Activated naive CD4-positive, alpha-beta T cell treated with anti-CD3 and anti-CD28 coated beads for 36 hours (primary cell): Measurements from ENCODE around the gene KRT84. TPM values are rescaled to one million over a fixed set of nuclear protein-coding genes. Genes with fewer than 3 reads are reported as not detected.

Experiments
- CTCF ChIA-PET: fragments of 350-600 bp; sonication (Branson Sonifier 250); formaldehyde crosslinking; loops from one replicate; lab custom pipeline; 2021; ENCODE audit warnings: antibody characterized with exemption; lab: Charles Lee
- DNase-seq: peaks from one replicate; pipeline ENCODE4 v3.0.0-alpha.2; 2020
- H3K27ac Mint-ChIP-seq: one replicate; pipeline ENCODE4 v1.8.0; 2021; ENCODE audit warnings: mild to moderate bottlenecking, mixed read lengths
- H3K27me3 Mint-ChIP-seq: one replicate; pipeline ENCODE4 v1.8.0; 2021; ENCODE audit warnings: low read depth, mixed read lengths
- H3K36me3 Mint-ChIP-seq: one replicate; pipeline ENCODE4 v1.8.0; 2021; ENCODE audit warnings: low read depth, mixed read lengths
- H3K4me1 Mint-ChIP-seq: one replicate; pipeline ENCODE4 v1.8.0; 2021; ENCODE audit warnings: low read depth, mixed read lengths
- H3K4me3 Mint-ChIP-seq: one replicate; pipeline ENCODE4 v1.8.0; 2021; ENCODE audit warnings: mild to moderate bottlenecking, moderate library complexity, mixed read lengths
- H3K9me3 Mint-ChIP-seq: one replicate; pipeline ENCODE4 v1.8.0; 2021; ENCODE audit warnings: mixed read lengths
- intact Hi-C: fragments of 100-400 bp; cut with micrococcal nuclease; formaldehyde crosslinking; loops from one replicate; pipeline ENCODE4 v1.15.1; 2023
- total RNA-seq, 2 experiments: library from RNA; stranded (reverse); gene quantifications; one replicate each; pipeline ENCODE4 v1.2.3, GENCODE V29; 2021

Gene KRT84
- total RNA-seq, 2 experiments from 2014 or later, result not detected

- intact Hi-C loops, result loop anchor here (10.0 kb wide), 3 partner anchors 127 to 597 kb away; no protein-coding TSS in a partner anchor
- H3K36me3 Mint-ChIP-seq, result no peaks in the 10 kb centered on the region
- H3K27ac Mint-ChIP-seq, result no peak overlapping the region
- peaks cover 5% of the 10 kb centered on the region for H3K4me1 Mint-ChIP-seq
- no peak for DNase-seq
- no peaks in the 10 kb centered on the region for H3K27me3 Mint-ChIP-seq
- CTCF ChIA-PET, result no interaction called here
- no peaks in the 10 kb centered on the region for H3K9me3 Mint-ChIP-seq
- H3K4me3 Mint-ChIP-seq, result no peak overlapping the region
Observed at GRCh38 chr12:52378091-52378490, 7.4 kb downstream of the KRT84 start.

- Mint-ChIP-seq H3K27ac (no peak overlapping the region), H3K36me3 (no peaks in the 10 kb centered on the region), H3K4me1 (no peaks in the 10 kb centered on the region), H3K4me3 (no peak overlapping the region), H3K9me3 (no peaks in the 10 kb centered on the region), H3K27me3 (no peaks in the 10 kb centered on the region)
- CTCF ChIA-PET, result no interaction called here
- intact Hi-C loops, result loop anchor here (10.0 kb wide), 3 partner anchors 128 to 598 kb away; no protein-coding TSS in a partner anchor
- no peak for DNase-seq
Observed at GRCh38 chr12:52377266-52377665, 8.2 kb downstream of the KRT84 start.

GRCh38 chr12:52372216-52373154 is 13.0 kb downstream of the KRT84 start:
- peak; percentile 77 for DNase-seq
- CTCF ChIA-PET, result interaction anchor here (0.6 to 4.0 kb wide), 24 partner anchors 8 to 608 kb away, joined by 3 to 29 read pairs (median 4); partner anchors contain the start of gene KRT84
- Mint-ChIP-seq H3K27ac (no peak overlapping the region), H3K4me1 (no peaks in the 10 kb centered on the region), H3K36me3 (no peaks in the 10 kb centered on the region), H3K9me3 (no peaks in the 10 kb centered on the region), H3K4me3 (no peak overlapping the region), H3K27me3 (no peaks in the 10 kb centered on the region)
- intact Hi-C loops, result loop anchor here (2.0 to 10.0 kb wide), 6 partner anchors 132 to 602 kb away; no protein-coding TSS in a partner anchor

GRCh38 chr12:52371716-52372115 is 13.7 kb downstream of the KRT84 start:
- DNase-seq, result no peak
- H3K27me3 Mint-ChIP-seq, result no peaks in the 10 kb centered on the region
- intact Hi-C loops, result loop anchor here (2.0 to 10.0 kb wide), 6 partner anchors 133 to 603 kb away; no protein-coding TSS in a partner anchor
- H3K36me3 Mint-ChIP-seq, result no peaks in the 10 kb centered on the region
- H3K9me3 Mint-ChIP-seq, result no peaks in the 10 kb centered on the region
- H3K4me3 Mint-ChIP-seq, result no peak overlapping the region
- CTCF ChIA-PET, result interaction anchor here (1.0 to 4.0 kb wide), 7 partner anchors 8 to 508 kb away, joined by 3 to 29 read pairs (median 4); no protein-coding TSS in a partner anchor
- H3K4me1 Mint-ChIP-seq, result no peaks in the 10 kb centered on the region
- no peak overlapping the region for H3K27ac Mint-ChIP-seq

GRCh38 chr12:52370926-52371608 is 14.4 kb downstream of the KRT84 start:
- H3K4me1 Mint-ChIP-seq, result no peaks in the 10 kb centered on the region
- no peaks in the 10 kb centered on the region for H3K9me3 Mint-ChIP-seq
- H3K27ac Mint-ChIP-seq, result no peak overlapping the region
- no peak overlapping the region for H3K4me3 Mint-ChIP-seq
- no peaks in the 10 kb centered on the region for H3K27me3 Mint-ChIP-seq
- CTCF ChIA-PET, result interaction anchor here (0.6 to 1.7 kb wide), 3 partner anchors 7 to 510 kb away, joined by 3 to 6 read pairs (median 4); no protein-coding TSS in a partner anchor
- no peaks in the 10 kb centered on the region for H3K36me3 Mint-ChIP-seq
- DNase-seq, result no peak
- intact Hi-C loops, result loop anchor here (5.0 to 10.0 kb wide), 4 partner anchors 134 to 604 kb away; no protein-coding TSS in a partner anchor

GRCh38 chr12:52369809-52370208 is 15.6 kb downstream of the KRT84 start:
- Mint-ChIP-seq H3K9me3 (no peaks in the 10 kb centered on the region), H3K36me3 (no peaks in the 10 kb centered on the region), H3K4me1 (no peaks in the 10 kb centered on the region), H3K27me3 (no peaks in the 10 kb centered on the region), H3K4me3 (no peak overlapping the region), H3K27ac (no peak overlapping the region)
- no peak for DNase-seq
- CTCF ChIA-PET, result interaction anchor here (0.9 to 1.0 kb wide), 2 partner anchors 12 to 515 kb away, joined by 4 to 5 read pairs; no protein-coding TSS in a partner anchor
- intact Hi-C loops, result loop anchor here (5.0 to 10.0 kb wide), 4 partner anchors 135 to 605 kb away; no protein-coding TSS in a partner anchor

GRCh38 chr12:52369211-52369610 is 16.2 kb downstream of the KRT84 start:
- no peaks in the 10 kb centered on the region for H3K36me3 Mint-ChIP-seq
- H3K4me1 Mint-ChIP-seq, result no peaks in the 10 kb centered on the region
- no peak for DNase-seq
- H3K4me3 Mint-ChIP-seq, result no peak overlapping the region
- intact Hi-C loops, result no loop called here
- no peaks in the 10 kb centered on the region for H3K27me3 Mint-ChIP-seq
- H3K9me3 Mint-ChIP-seq, result no peaks in the 10 kb centered on the region
- CTCF ChIA-PET, result interaction anchor here (0.5 to 0.9 kb wide), 2 partner anchors 100 to 503 kb away, joined by 3 read pairs; no protein-coding TSS in a partner anchor
- H3K27ac Mint-ChIP-seq, result no peak overlapping the region

- no peaks in the 10 kb centered on the region for H3K4me1 Mint-ChIP-seq
- H3K9me3 Mint-ChIP-seq, result no peaks in the 10 kb centered on the region
- no peak overlapping the region for H3K4me3 Mint-ChIP-seq
- H3K27ac Mint-ChIP-seq, result no peak overlapping the region
- no peak for DNase-seq
- no peaks in the 10 kb centered on the region for H3K27me3 Mint-ChIP-seq
- intact Hi-C loops, result no loop called here
- H3K36me3 Mint-ChIP-seq, result no peaks in the 10 kb centered on the region
- CTCF ChIA-PET, result interaction anchor here (0.6 to 0.9 kb wide), 3 partner anchors 101 to 528 kb away, joined by 3 read pairs; no protein-coding TSS in a partner anchor
Observed at GRCh38 chr12:52368508-52368907, 16.9 kb downstream of the KRT84 start.

GRCh38 chr12:52367876-52368275 is 17.6 kb downstream of the KRT84 start:
- Mint-ChIP-seq H3K27ac (no peak overlapping the region), H3K4me3 (no peak overlapping the region), H3K36me3 (no peaks in the 10 kb centered on the region), H3K9me3 (no peaks in the 10 kb centered on the region), H3K4me1 (no peaks in the 10 kb centered on the region), H3K27me3 (no peaks in the 10 kb centered on the region)
- intact Hi-C loops, result no loop called here
- no peak for DNase-seq
- CTCF ChIA-PET, result interaction anchor here (0.6 to 1.2 kb wide), 2 partner anchors 213 to 529 kb away, joined by 3 to 4 read pairs; no protein-coding TSS in a partner anchor

GRCh38 chr12:52366738-52367485 is 18.5 kb downstream of the KRT84 start, which contains the start of gene KRT85:
TSS of gene KRT85 (minus strand) at chr12:52367481. CDS start at chr12:52367405, 76 bp downstream.
- Mint-ChIP-seq H3K9me3 (no peaks in the 10 kb centered on the region), H3K27me3 (no peaks in the 10 kb centered on the region), H3K4me3 (no peak within 1 kb of the TSS), H3K27ac (no peak within 1 kb of the TSS), H3K4me1 (no peaks in the 10 kb centered on the region), H3K36me3 (no peaks in the 10 kb centered on the region)
- CTCF ChIA-PET, result interaction anchor here (0.7 to 1.2 kb wide), 2 partner anchors 58 to 212 kb away, joined by 3 to 4 read pairs; no protein-coding TSS in a partner anchor
- DNase-seq, result no peak
- intact Hi-C loops, result no loop called here

GRCh38 chr12:52364901-52365489 is 20.5 kb downstream of the KRT84 start:
- H3K4me3 Mint-ChIP-seq, result no peak overlapping the region
- DNase-seq, result no peak
- H3K4me1 Mint-ChIP-seq, result no peaks in the 10 kb centered on the region
- intact Hi-C loops, result no loop called here
- CTCF ChIA-PET, result interaction anchor here (0.7 to 1.7 kb wide), 4 partner anchors 7 to 615 kb away, joined by 3 to 6 read pairs (median 3); no protein-coding TSS in a partner anchor
- no peaks in the 10 kb centered on the region for H3K36me3 Mint-ChIP-seq
- H3K27me3 Mint-ChIP-seq, result no peaks in the 10 kb centered on the region
- H3K9me3 Mint-ChIP-seq, result no peaks in the 10 kb centered on the region
- no peak overlapping the region for H3K27ac Mint-ChIP-seq
